Heart left ventricle (tissue), 16 donors: Measurements from ENCODE around the gene CRHR1. TPM values are rescaled to one million over a fixed set of nuclear protein-coding genes. Genes with fewer than 3 reads are reported as not detected.

Source experiments
- ATAC-seq, 4 donors: fragments of 200-7000 bp; cut with Tn5 transposase; one replicate each; pipeline ENCODE4 v1.9.1; 2020 to 2022; ENCODE audit warnings: moderate library complexity in 4 of 4, mild to moderate bottlenecking in 3 of 4, moderate number of reproducible peaks in 1 of 4
- DNase-seq, 5 donors: peaks; one replicate each; pipeline ENCODE4 v3.0.0-alpha.2; 2020
- H3K27ac ChIP-seq, 12 donors: fragments of 200-600 bp; sonication (generic) in 4 of 12; one replicate each; pipeline versions ENCODE4 v1.5.0 to v1.8.0; 2016 to 2022; ENCODE audit warnings: mild to moderate bottlenecking in 2 of 12
- H3K27me3 ChIP-seq, 9 donors: fragments of 200-600 bp; sonication (generic) in 2 of 9; one replicate each; pipeline versions ENCODE4 v1.5.1 to v1.8.0; 2016 to 2022; ENCODE audit warnings: mild to moderate bottlenecking in 3 of 9
- H3K36me3 ChIP-seq, 9 donors: fragments of 200-600 bp; sonication (generic) in 2 of 9; one replicate each; pipeline versions ENCODE4 v1.5.0 to v1.8.0; 2018 to 2022; ENCODE audit warnings: mild to moderate bottlenecking in 2 of 9
- H3K4me1 ChIP-seq, 12 donors: fragments of 200-600 bp; sonication (generic) in 4 of 12; one replicate each; pipeline versions ENCODE4 v1.5.0 to v1.8.0; 2016 to 2022; ENCODE audit warnings: mild to moderate bottlenecking in 3 of 12
- H3K4me3 ChIP-seq, 12 donors: fragments of 200-600 bp; sonication (generic) in 4 of 12; one replicate each; pipeline versions ENCODE4 v1.5.0 to v1.8.0; 2017 to 2022; ENCODE audit warnings: mild to moderate bottlenecking in 9 of 12, moderate library complexity in 4 of 12
- H3K9me3 ChIP-seq, 12 donors: fragments of 200-600 bp; sonication (generic) in 4 of 12; one replicate each; pipeline versions ENCODE4 v1.5.0 to v1.8.0; 2016 to 2022; ENCODE audit warnings: mild to moderate bottlenecking in 1 of 12
- CTCF ChIP-seq, 12 donors: fragments of 200-600 bp; sonication (generic) in 4 of 12; IDR thresholded peaks; one replicate each; pipeline versions ENCODE4 v1.5.0 to v1.8.0; 2018 to 2022; ENCODE audit warnings: antibody characterized with exemption in 12 of 12, mild to moderate bottlenecking in 5 of 12
- POLR2A ChIP-seq, 2 donors: fragments of 450-650 bp; IDR thresholded peaks; one replicate each; pipeline ENCODE4 v1.6.1; 2017; ENCODE audit warnings: antibody characterized with exemption in 2 of 2, mild to moderate bottlenecking in 2 of 2, moderate library complexity in 2 of 2
- WGBS, 4 donors: extraction: QIAGEN DNeasy Blood & Tissue Kit in 2 of 4; methylation state at CpG; one replicate each; pipeline versions ENCODE4 v1.1.5 to v1.1.7; 2013 to 2018; 5-methylcytosine and 5-hydroxymethylcytosine counted together
- intact Hi-C, 10 donors: fragments of 100-400 bp; cut with DNase I; formaldehyde crosslinking; loops; one replicate each; pipeline versions ENCODE4 v1.11.1 to v1.14.2; 2022
- polyA plus RNA-seq, 2 donors: library from polyadenylated mRNA; stranded (reverse); fragments of 200-250 nt; gene quantifications; one replicate each; pipeline ENCODE4 v1.2.3, GENCODE V29; 2013
- total RNA-seq, 9 donors: library from RNA; depleted of rRNA in 2 of 9; stranded (reverse); fragments of >200 nt in 2 of 9; fragmentation: NEBNext Ultra II Directional in 3 of 9; extraction: Animal tissue kit (Norgen Biotek cat#: 25700) in 3 of 9; gene quantifications; one replicate each; pipeline versions ENCODE4 v1.1.0 to v1.2.4, GENCODE V29; 2016 to 2023
- donor health status: ischemic (EF 13 %, LVEDD 7.1; RV severe dilation, severe dysfunction).
- donor health status: healthy with polysubstance abuse.
- donor health status: DM: no; HTN: yes; CAD: no.
- donor health status: DM: no; HTN: no; CAD: no.
- donor health status: ischemic (EF 25% LVEDD 6.9; RV normal size, moderate dysfunction).
- donor health status: ischemic (EF 25% LVEDD 5.7; RV mildly dilated, moderate dysfunction).
- donor health status: healthy.
- donor health status: DM: yes; HTN: yes; CAD: no.
- donor health status: ischemic (EF 35%, LVEDD 5.7; RV mildly dilated, moderate dysfunction).
- donor health status: nonischemic (EF 11% LVEDD 7.7; RV severe dilation, severe dysfunction).
- donor health status: DM: yes; HTN: yes; CAD: no.
- donor health status: PGD.
- donor health status: ischemic (EF 29% LVEDD 5.4; RV normal size, mild dysfunction).
- donor health status: nonischemic (EF 23%, LVEDD 6.1; RV moderate dilation, normal function).

CRHR1 gene
- total and polyA plus RNA-seq, 11 donors: 0.52 TPM; not detected in 10

GRCh38 chr17:45848868-45849535 lies 64.9 kb downstream of the CRHR1 start:
- 36 to 67% (median 52%) methylated on average over 9 to 15 of the region's 15 CpGs for WGBS, 4 donors
- H3K4me1 ChIP-seq: peaks cover 0 to 3% (median 0%) of the 10 kb centered on the region in 12 donors
- no peaks in the 10 kb centered on the region for H3K9me3 ChIP-seq
- no peak overlapping the region for H3K4me3 ChIP-seq
- peak in 3 of 4 donors; percentile 68 to 76 (median 75) for ATAC-seq
- H3K36me3 ChIP-seq: no peaks in the 10 kb centered on the region
- H3K27ac ChIP-seq: no peak overlapping the region
- TF ChIP-seq POLR2A (IDR thresholded peaks at IDR 0.05) (no peak), CTCF (IDR thresholded peaks at IDR 0.05) (no peak)
- DNase-seq: peak in 1 of 5 donors; percentile 66
- H3K27me3 ChIP-seq: peaks cover 0 to 24% (median 0%) of the 10 kb centered on the region in 9 donors
- intact Hi-C loops: no loop called here

GRCh38 chr17:45849536-45849990 lies 65.4 kb downstream of the CRHR1 start:
- no peak overlapping the region for H3K4me3 ChIP-seq
- WGBS, 4 donors: 68 to 75% (median 70%) methylated on average over 7 of the region's 7 CpGs
- H3K9me3 ChIP-seq: no peaks in the 10 kb centered on the region
- H3K27me3 ChIP-seq: peaks cover 0 to 24% (median 0%) of the 10 kb centered on the region in 9 donors
- H3K4me1 ChIP-seq: peaks cover 0 to 3% (median 0%) of the 10 kb centered on the region in 12 donors
- intact Hi-C loops: no loop called here
- no peak for ATAC-seq
- TF ChIP-seq POLR2A (IDR thresholded peaks at IDR 0.05) (no peak), CTCF (IDR thresholded peaks at IDR 0.05) (no peak)
- peak in 1 of 5 donors; percentile 50 for DNase-seq
- H3K36me3 ChIP-seq: no peaks in the 10 kb centered on the region
- H3K27ac ChIP-seq: no peak overlapping the region

GRCh38 chr17:45850011-45850410 lies 65.9 kb downstream of the CRHR1 start:
- WGBS, 4 donors: 73 to 86% (median 79%) methylated on average over 4 of the region's 4 CpGs
- Histone ChIP-seq H3K4me1 (peaks cover 0 to 3% (median 0%) of the 10 kb centered on the region in 12 donors), H3K27ac (no peak overlapping the region), H3K9me3 (no peaks in the 10 kb centered on the region), H3K27me3 (peaks cover 0 to 25% (median 0%) of the 10 kb centered on the region in 9 donors), H3K36me3 (no peaks in the 10 kb centered on the region), H3K4me3 (no peak overlapping the region)
- DNase-seq (no peak), ATAC-seq (no peak)
- intact Hi-C loops: loop anchor here in 8 of 10 donors (5.0 kb wide), 3 partner anchors 128 to 213 kb away; no protein-coding TSS in a partner anchor
- TF ChIP-seq POLR2A (IDR thresholded peaks at IDR 0.05) (no peak), CTCF (IDR thresholded peaks at IDR 0.05) (no peak)

- no peak overlapping the region for H3K4me3 ChIP-seq
- DNase-seq (no peak), ATAC-seq (no peak)
- H3K36me3 ChIP-seq: no peaks in the 10 kb centered on the region
- intact Hi-C loops: loop anchor here in 8 of 10 donors (5.0 kb wide), 3 partner anchors 128 to 213 kb away; no protein-coding TSS in a partner anchor
- no peak overlapping the region for H3K27ac ChIP-seq
- H3K27me3 ChIP-seq: peaks cover 0 to 29% (median 0%) of the 10 kb centered on the region in 9 donors
- peaks cover 0 to 3% (median 0%) of the 10 kb centered on the region in 12 donors for H3K4me1 ChIP-seq
- WGBS, 4 donors: 77 to 89% (median 85%) methylated on average over 5 of the region's 5 CpGs
- TF ChIP-seq CTCF (IDR thresholded peaks at IDR 0.05): no peak
- H3K9me3 ChIP-seq: no peaks in the 10 kb centered on the region
Measured at GRCh38 chr17:45850468-45850867, 66.3 kb downstream of the CRHR1 start.
